Fibroblast of pulmonary artery (primary cell): ENCODE data around the gene PRKCH.

Experiments
- DNase-seq: peaks from one replicate; pipeline ENCODE4 v3.0.0-alpha.2; 2010; ENCODE audit warnings: low read depth
- H3K4me3 ChIP-seq: replicated peaks from 2 replicates; pipeline ENCODE4 v1.5.1; 2011; ENCODE audit warnings: low read depth, mild to moderate bottlenecking, control low read depth, low read length, moderate library complexity
- CTCF ChIP-seq: IDR thresholded peaks from 2 replicates; pipeline ENCODE4 v1.5.1; 2011; ENCODE audit warnings: mild to moderate bottlenecking, control low read depth, low read length, inconsistent platforms; ENCODE audit errors: missing control alignments

Gene PRKCH

GRCh38 chr14:61536661-61537562 lies 215.5 kb downstream of the PRKCH start:
- no peak for TF ChIP-seq CTCF
- no peak overlapping the region for H3K4me3 ChIP-seq
- DNase-seq = no peak

DNA sequence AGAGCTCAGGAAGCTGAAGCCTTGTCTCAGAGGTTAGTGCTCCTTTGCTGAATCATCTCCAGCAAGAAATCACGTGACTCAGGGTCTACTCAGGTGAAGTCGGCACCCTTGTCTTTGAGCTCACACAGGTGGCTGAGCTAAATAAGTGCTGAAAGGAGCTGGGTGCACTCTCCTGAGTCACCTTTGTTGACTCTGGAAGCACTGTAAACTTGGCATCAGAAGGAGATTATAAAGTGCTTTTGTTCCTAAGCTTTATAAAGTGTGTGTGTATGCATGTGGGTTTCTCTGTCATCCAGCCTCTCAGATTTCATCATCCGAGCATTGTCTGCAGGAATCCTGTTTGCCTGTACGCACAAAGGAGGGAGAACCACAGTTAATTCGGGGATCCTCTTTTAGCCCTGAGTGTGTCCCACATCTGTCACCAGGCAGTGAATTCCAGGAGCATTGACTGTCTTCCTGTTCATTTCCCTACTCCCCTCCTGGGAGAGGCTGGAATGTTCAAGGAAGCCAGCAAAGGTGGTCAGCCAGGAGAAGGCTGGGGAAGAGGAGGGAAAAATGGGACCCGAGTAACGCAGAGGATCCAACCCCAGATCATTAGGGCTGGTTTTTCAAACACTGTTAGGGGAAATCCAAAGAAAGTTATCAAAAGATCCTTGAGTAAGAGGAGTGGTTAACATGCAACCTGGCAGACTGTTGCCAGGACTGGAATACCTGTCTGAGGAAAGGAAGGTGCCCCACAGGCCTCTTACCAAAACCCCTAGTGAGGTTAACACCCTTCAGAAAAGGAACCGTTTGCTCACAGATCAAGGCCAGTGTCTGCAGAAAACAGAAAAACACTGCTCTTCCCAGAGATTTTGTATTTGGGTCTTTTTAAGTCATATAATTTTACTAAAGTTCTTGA lies 216.4 kb downstream of the PRKCH start:
- H3K4me3 ChIP-seq = no peak overlapping the region
- TF ChIP-seq CTCF = no peak
- DNase-seq = peak; percentile 95

DNA sequence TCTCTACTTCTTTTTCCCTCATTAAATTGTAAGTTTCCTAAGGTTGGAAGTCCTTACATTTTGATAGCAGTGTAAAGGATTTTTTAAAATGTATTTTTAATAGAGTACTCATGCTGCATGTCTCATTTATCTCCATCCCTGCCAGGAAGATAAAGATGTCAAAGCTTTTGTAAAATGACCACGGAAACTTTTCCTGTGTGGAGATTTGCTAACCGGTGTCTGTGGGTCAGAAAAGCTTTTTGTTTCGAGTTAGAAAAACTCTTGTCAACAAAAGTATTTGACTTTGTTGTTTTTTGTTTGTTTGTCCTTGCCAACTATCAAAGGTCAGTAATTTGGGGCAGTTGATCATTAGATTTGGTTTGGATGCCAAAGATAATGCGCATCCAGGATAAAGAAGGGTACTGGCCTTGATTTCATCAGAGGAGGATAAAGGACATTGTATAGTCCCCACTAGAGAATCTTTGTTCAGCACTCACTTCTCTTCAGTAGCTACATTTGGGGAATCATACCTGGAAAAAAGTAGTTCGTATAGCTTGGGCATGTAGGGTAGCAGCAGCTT lies 217.2 kb downstream of the PRKCH start:
- no peak for TF ChIP-seq CTCF
- H3K4me3 ChIP-seq = no peak overlapping the region
- DNase-seq = no peak

- no peak for DNase-seq
- no peak for TF ChIP-seq CTCF
- H3K4me3 ChIP-seq = no peak overlapping the region
Observed at GRCh38 chr14:61539631-61540030, 218.3 kb downstream of the PRKCH start.

- no peak for TF ChIP-seq CTCF
- DNase-seq = no peak
- H3K4me3 ChIP-seq = no peak overlapping the region
Observed at GRCh38 chr14:61540931-61541330, 219.6 kb downstream of the PRKCH start.

DNA sequence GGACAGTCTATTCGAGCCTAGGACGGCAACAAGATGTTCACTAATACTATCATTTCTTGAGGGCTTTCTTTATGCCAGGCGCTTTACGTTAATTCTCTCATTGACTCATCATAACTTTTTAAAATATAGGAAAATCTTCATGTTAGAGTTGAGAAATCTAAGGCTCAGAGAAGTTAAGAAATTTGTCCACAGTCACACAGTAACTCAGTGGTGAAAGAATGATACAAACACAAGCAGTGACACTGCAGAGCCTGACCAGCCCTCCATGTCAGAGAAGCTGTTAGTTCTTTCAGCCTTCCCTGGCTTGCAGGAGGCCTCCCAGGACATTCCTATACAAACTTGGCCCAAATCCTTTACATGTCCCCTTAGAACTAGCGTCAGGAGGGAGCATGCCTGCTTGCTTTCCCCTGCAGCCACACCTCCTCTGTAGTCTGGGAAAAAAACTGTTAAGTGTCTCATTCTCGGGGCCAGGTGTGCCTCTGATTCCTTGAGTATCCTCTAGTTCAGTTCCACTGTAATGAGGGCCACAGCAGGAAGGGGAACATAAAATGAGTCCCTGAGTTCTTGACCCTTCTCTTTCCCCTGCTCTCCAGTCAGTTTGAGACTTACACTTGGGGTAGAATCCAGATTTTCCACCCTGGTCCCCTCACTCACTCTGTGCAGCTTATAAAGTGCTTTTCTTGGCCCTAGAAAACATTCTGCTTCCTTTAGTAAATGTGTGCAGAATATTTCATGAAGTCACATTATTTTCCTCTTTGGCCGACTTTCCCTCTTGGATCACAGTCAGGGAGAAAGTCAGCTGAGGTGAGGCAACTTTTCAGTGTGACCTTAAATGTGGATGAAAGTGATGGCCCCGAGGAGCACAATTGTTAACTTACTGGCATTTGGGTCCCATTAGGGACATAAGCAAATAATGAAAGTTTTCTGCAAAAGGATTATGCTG lies 221.7 kb downstream of the PRKCH start:
- no peak for TF ChIP-seq CTCF
- H3K4me3 ChIP-seq = no peak overlapping the region
- peak; percentile 66 for DNase-seq
